GM12891 (cell line): ENCODE measurements around the gene ITFG1. TPM values are rescaled to one million over a fixed set of nuclear protein-coding genes. Genes with fewer than 3 reads are reported as not detected.

Experiments used
- DNase-seq: peaks from one replicate; pipeline ENCODE4 v3.0.0; 2011; ENCODE audit warnings: low spot score; ENCODE audit not compliant: insufficient read length
- FAIRE-seq: peaks from 2 replicates; lab custom pipeline; 2011; peaks lifted over from hg19 to GRCh38; lab: Jason Lieb, UNC
- PAX5 ChIP-seq: IDR thresholded peaks from 2 replicates; pipeline ENCODE4 v1.6.1; 2011; ENCODE audit warnings: low read length, moderate library complexity, mild to moderate bottlenecking; ENCODE audit not compliant: insufficient read depth, severe bottlenecking
- POLR2A ChIP-seq: IDR thresholded peaks from 2 replicates; pipeline ENCODE4 v1.6.1; 2011; ENCODE audit warnings: low read depth, low read length, control low read depth
- POLR2AphosphoS5 ChIP-seq: IDR thresholded peaks from 2 replicates; pipeline ENCODE4 v1.6.1; 2011; ENCODE audit warnings: low read depth, low read length, control low read depth
- POU2F2 ChIP-seq: IDR thresholded peaks from 2 replicates; pipeline ENCODE4 v1.6.1; 2011; ENCODE audit warnings: low read depth, mild to moderate bottlenecking, control low read depth, low read length, moderate library complexity
- SPI1 ChIP-seq: IDR thresholded peaks from 2 replicates; pipeline ENCODE4 v1.6.1; 2011; ENCODE audit warnings: low read depth, low read length, control low read depth
- TAF1 ChIP-seq: IDR thresholded peaks from 2 replicates; pipeline ENCODE4 v1.6.1; 2011; ENCODE audit warnings: low read depth, low read length, control low read depth
- polyA plus RNA-seq: library from polyadenylated mRNA; unstranded; fragments of >200 nt; gene quantifications from one replicate; pipeline ENCODE4 v1.2.1, GENCODE V29; 2012; ENCODE audit warnings: low read depth, missing spikeins, inconsistent platforms; ENCODE audit not compliant: missing spikeins

Gene ITFG1
- polyA plus RNA-seq, result 18.0 TPM

DNA sequence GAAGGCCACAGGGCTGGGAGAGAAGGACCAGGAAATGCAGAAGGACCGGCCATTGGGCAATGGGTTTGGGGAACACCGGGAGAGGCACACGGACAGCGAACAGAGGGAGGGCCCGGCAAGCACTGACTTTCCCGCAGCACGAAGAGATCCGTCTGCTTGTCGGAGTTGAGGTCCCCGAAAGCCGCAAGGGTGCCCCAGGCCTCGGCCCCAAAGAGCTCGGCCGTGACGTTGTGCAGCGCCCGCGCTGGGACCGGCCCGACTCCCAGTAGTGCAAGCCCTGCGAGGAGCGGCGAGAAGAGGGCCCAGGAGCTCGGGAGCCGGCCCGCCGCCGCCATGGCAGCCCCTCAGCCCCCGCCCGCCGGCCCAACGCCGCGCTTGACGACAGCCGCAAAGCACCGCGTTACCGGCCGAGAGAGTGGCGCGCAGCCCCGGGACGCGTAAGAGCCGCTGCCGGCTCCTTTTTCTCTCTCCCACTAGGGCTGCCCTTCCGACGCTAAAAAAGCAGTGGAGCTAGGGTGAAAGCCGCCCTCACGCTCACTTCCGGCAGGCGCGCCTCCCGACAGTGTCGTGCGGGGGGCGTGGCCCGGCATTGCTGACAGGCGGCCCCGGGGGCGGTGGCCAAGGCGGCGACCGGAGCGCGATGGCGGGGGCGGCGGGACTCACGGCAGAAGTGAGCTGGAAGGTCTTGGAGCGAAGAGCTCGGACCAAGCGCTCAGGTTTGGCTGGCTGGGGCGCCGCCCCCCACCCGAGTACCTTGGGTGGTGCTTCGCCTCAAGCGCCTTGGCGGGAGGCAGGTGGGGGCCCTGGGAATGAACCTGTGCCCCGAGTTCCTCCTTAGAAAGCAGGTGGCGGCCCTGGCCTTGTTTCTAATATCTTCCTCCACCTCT is at the start of gene ITFG1, which contains the start of gene PHKB:
Gene ITFG1 (minus strand): TSS at position 353 of the 887 bp plus-strand sequence. CDS start 18 bp downstream, at position 335.
Gene PHKB (plus strand): TSS at position 621 of the 887 bp plus-strand sequence. CDS start 20 bp downstream, at position 641.
- no peak for TF ChIP-seq PAX5
- TF ChIP-seq POU2F2, result no peak
- TF ChIP-seq TAF1, result peak; percentile 95
- TF ChIP-seq SPI1, result no peak
- TF ChIP-seq POLR2AphosphoS5, result peak; percentile 75
- TF ChIP-seq POLR2A, result peak; percentile 89
- peak; percentile 81 for FAIRE-seq
- peak; percentile 72 for DNase-seq

DNA sequence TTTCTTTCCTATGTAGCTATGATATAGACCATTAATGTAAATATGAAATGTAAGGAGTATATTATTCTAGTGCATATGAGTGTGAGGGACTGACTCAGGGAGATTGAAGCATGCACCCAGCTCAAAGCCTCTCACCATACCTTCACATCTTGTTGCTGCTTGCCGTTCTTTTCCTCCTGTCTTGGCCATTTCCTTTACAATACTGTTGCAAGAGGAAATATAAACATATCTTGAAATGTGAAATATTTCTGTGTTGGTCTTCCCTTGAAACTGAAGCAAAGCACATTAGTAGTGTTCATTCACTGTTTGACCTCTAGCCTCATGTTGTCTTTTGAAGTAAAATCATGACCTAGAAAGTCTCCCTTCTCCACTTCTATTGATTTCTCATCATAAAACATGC is 46.8 kb upstream of the ITFG1 start:
- DNase-seq (no peak), FAIRE-seq (no peak)
- TF ChIP-seq POLR2AphosphoS5 (no peak), POU2F2 (no peak), POLR2A (no peak), TAF1 (no peak), PAX5 (no peak), SPI1 (no peak)

DNA sequence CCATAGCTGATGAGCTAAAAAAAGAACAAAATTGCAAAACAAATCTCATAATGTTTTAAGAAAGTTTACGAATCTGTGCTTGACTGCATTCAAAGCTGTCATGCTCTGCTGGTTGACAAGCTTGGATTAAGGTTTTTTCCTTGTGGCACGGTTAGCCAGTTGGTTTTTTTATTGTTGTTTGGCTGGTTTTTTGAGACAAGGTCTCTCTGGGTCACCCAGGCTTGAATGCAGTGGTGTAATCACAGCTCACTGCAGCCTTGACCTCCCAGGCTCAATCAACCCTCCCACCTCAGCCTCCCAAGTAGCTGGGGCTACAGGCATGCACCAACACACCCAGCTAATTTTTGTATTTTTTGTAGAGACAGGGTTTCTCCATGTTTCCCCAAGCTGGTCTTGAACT is 45.9 kb upstream of the ITFG1 start:
- TF ChIP-seq PAX5 (no peak), POU2F2 (no peak), SPI1 (no peak), TAF1 (no peak), POLR2A (no peak), POLR2AphosphoS5 (no peak)
- DNase-seq (no peak), FAIRE-seq (peak; percentile 40)

DNA sequence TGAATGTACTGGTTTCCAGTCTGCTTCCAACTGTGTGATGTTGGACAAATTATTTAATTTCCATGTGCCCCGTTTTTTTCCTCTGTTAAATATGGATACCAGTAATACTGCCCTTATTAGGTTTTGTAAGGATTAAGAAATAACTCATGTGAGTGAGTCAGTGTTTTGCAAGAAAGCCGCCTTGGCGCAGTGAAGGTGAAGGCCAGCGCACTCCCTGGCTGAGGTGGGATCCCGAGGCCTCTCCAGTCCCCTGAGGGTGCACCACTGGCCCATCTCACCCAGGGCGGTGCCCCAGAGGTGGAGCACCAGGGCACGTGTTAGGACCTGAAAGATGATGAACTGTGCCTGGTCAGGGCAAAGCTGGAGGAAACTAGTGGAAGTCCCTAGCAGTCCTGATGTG is 43.7 kb upstream of the ITFG1 start:
- TF ChIP-seq TAF1 (no peak), SPI1 (no peak), POLR2A (no peak), PAX5 (no peak), POU2F2 (no peak), POLR2AphosphoS5 (no peak)
- FAIRE-seq, result no peak
- no peak for DNase-seq

DNA sequence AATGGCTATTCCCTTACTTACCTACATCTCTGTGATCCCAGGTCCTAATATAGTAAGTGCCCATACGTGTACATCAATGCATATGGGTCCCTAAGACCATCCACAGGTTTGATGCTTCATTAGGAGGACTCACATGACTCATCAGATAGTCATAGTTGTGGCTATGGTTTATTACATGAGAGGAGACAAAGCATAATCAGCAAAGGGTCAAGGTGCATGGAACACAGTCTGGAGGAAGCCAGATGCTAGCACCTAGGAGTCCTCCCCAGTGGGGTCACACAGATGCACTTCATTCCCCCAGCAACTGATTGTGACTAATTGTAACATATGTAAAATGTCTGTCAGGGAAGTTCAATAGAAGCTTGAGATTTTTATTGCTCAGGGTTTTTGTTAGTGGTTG is 43.1 kb upstream of the ITFG1 start:
- no peak for DNase-seq
- FAIRE-seq, result no peak
- no peak for TF ChIP-seq SPI1
- TF ChIP-seq POU2F2, result no peak
- no peak for TF ChIP-seq PAX5
- no peak for TF ChIP-seq TAF1
- TF ChIP-seq POLR2AphosphoS5, result no peak

DNA sequence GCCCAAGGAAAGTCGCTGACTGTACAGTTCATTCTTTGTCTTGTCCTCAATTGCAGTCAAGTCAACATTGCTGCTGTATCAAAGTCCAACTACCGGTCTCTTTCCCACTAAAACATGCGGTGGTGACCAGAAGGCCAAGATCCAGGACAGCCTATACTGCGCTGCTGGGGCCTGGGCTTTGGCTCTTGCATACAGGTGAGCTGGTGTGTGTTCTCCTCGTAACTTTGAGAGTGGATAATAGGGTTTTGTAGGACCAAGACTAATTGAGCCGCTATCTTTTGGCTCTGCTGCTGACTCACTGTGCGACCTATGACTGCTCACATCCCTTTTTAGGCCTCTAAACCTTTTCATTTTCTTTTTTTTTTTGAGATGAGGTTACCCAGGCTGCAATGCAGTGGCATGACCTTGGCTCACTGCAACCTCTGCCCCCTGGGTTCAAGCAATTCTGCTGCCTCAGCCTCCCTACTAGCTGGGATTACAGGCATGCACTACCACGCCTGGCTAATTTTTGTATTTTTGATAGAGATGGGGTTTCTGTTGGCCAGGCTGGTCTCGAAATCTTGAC is 38.9 kb upstream of the ITFG1 start:
- FAIRE-seq (no peak), DNase-seq (no peak)
- peak; percentile 24; the same call in 1 of the 2 replicates for TF ChIP-seq SPI1
- TF ChIP-seq PAX5, result no peak

DNA sequence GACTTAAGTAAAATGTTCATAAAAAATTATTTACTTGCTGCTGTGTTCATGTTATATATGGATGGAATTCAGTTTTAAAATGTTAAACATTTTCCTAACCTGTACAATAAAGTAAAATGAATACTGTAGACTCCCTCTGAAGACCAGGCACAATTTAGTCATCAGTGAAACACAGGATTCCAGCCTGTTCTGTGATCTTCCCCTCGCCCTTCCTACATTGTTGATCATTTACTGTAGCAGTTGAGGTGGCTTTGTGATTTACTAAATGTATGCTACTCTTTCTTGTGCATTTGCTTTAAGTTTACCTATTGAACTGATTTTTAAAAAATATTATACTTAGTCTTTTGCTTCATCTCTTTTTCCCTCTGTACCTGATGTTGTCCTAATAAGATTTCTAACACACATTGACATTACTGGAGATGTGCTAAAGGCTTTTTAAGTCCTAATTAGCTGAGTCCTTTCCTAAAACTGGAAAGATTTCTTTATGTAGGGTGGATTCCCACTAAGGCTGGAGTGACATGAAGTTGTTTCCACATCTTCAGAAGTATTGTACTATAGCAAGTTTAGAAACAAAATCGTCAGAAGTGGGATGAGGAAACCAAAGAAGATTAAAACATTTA is 38.3 kb upstream of the ITFG1 start:
- TF ChIP-seq POU2F2 (no peak), POLR2A (no peak), SPI1 (no peak), PAX5 (no peak), TAF1 (no peak), POLR2AphosphoS5 (no peak)
- FAIRE-seq (no peak), DNase-seq (no peak)

DNA sequence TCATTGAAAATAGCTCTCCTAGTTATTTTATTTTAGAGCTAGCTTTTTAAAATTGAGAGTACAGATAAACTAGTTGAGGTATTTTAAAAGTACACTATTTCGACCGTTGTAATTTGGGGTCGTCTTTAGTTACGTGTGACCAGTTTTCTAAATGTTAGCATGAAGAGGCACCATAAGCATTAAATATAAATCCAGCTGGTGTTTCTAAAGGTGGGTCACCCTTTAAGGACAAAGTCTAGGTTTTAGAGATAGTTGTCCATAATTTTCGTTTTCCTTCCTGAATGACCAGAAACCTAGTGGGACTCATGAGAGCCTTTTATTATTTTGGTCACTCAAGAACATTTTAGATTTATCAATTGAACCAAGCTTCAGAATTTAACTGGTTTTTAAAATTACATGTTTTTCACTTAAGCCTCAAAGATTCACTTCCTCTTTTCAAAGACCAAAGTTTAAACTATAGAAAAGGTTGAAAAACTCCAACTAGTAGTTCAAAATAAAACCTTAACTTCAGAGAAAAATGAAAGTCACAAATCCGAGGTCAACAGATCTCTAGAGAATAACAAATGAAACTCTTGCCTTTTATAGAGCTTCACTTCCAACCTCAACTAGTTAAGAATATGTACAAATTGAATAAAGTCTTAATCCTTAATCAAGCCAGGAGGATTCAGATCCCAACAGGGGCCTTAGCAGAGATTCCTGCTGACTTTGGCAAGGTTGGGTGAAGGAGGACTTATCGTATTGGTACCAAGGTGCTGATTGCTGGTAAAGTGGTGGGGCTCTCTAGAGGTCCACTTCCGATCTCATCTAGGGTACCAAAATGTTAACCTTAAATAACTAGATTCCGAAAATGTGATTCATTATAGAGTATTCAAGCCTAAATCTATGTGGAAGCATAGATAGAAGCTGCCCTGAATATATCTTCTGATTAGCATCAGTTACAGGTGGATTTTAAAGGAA is 32.8 kb upstream of the ITFG1 start:
- TF ChIP-seq PAX5 (no peak), SPI1 (peak; percentile 92)
- FAIRE-seq (peak; percentile 75), DNase-seq (no peak)
